HepG2 (cell line): ENCODE measurements around the gene SATB2.

Experiments
- EZH2 ChIP-seq: conservative IDR thresholded peaks from 2 replicates; pipeline ENCODE4 v1.6.1; 2012; ENCODE audit warnings: mild to moderate bottlenecking, low read depth, low read length, moderate library complexity
- POLR2A ChIP-seq, 2 experiments: IDR thresholded peaks; 2 replicates each; pipeline ENCODE4 v1.6.1; 2011; ENCODE audit warnings: low read depth in 2 of 2, low read length in 2 of 2, mild to moderate bottlenecking in 1 of 2, moderate library complexity in 1 of 2; ENCODE audit not compliant: insufficient read depth in 1 of 2
- POLR2AphosphoS5 ChIP-seq: IDR thresholded peaks from 2 replicates; pipeline ENCODE4 v1.6.1; 2012; ENCODE audit warnings: low read depth, low read length
- RARA ChIP-seq: IDR thresholded peaks from 2 replicates; pipeline ENCODE4 v1.6.1; 2016; ENCODE audit warnings: missing genetic modification reagents, missing compliant biosample characterization
- RBM39 ChIP-seq: fragments of 200-400 bp; formaldehyde crosslinking; IDR thresholded peaks from one replicate; pipeline ENCODE4 v1.6.1; 2018; ENCODE audit warnings: antibody characterized with exemption, mild to moderate bottlenecking, low read depth, low read length; ENCODE audit not compliant: poor library complexity, severe bottlenecking
- SRF ChIP-seq: IDR thresholded peaks from 2 replicates; pipeline ENCODE4 v1.6.1; 2011; ENCODE audit warnings: mild to moderate bottlenecking, low read depth, low read length, moderate library complexity
- ZNF230 ChIP-seq: sonication (generic); formaldehyde crosslinking; IDR thresholded peaks from 2 replicates; pipeline ENCODE4 v1.4.0; 2020; ENCODE audit warnings: mild to moderate bottlenecking, missing genetic modification reagents
- TF ChIP-seq, protein P1 (sequence below): sonication (generic); formaldehyde crosslinking; IDR thresholded peaks from 2 replicates; pipeline ENCODE4 v1.8.1; 2022; ENCODE audit warnings: mild to moderate bottlenecking, missing genetic modification reagents

DNA sequence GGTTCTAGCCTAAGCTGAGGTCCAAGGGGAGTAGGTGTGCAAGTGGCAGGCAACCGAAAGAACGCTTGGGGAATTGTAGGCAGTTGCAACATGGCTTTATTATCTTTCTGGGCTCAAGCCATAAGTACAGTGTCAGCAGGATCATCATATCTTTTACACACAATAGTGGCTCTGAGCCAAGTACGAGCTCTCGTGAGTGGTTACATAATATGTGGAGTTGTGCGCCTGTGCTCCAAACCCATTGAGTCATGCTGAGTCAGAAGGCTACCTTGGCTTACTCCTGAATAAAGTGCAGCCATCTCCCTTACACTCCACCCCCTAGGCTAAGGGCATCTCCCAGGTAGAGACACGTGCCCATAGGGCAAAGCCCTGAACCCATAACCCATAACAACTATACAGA, 233.9 kb downstream of the SATB2 start:
- TF ChIP-seq POLR2AphosphoS5 (no peak), SRF (no peak), ZNF230 (CRISPR knock-in tag) (no peak), RBM39 (no peak), POLR2A (IDR thresholded peaks at IDR 0.05; ENCODE audit: insufficient read depth in 1 of 2, low read depth in 2 of 2, low read length in 2 of 2) (no peak), EZH2 (no peak), RARA (CRISPR knock-in tag) (no peak)
- TF ChIP-seq, protein P1, sequence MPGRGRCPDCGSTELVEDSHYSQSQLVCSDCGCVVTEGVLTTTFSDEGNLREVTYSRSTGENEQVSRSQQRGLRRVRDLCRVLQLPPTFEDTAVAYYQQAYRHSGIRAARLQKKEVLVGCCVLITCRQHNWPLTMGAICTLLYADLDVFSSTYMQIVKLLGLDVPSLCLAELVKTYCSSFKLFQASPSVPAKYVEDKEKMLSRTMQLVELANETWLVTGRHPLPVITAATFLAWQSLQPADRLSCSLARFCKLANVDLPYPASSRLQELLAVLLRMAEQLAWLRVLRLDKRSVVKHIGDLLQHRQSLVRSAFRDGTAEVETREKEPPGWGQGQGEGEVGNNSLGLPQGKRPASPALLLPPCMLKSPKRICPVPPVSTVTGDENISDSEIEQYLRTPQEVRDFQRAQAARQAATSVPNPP (CRISPR knock-in tag): no peak
